Fibroblast of pulmonary artery (primary cell): ENCODE measurements around the gene MSL3B.

ENCODE experiments used
- DNase-seq: peaks from one replicate; pipeline ENCODE4 v3.0.0-alpha.2; 2010; ENCODE audit warnings: low read depth
- H3K4me3 ChIP-seq: replicated peaks from 2 replicates; pipeline ENCODE4 v1.5.1; 2011; ENCODE audit warnings: low read depth, mild to moderate bottlenecking, control low read depth, low read length, moderate library complexity
- TF ChIP-seq, protein P1 (sequence below): IDR thresholded peaks from 2 replicates; pipeline ENCODE4 v1.5.1; 2011; ENCODE audit warnings: mild to moderate bottlenecking, control low read depth, low read length, inconsistent platforms; ENCODE audit errors: missing control alignments

Gene MSL3B

DNA sequence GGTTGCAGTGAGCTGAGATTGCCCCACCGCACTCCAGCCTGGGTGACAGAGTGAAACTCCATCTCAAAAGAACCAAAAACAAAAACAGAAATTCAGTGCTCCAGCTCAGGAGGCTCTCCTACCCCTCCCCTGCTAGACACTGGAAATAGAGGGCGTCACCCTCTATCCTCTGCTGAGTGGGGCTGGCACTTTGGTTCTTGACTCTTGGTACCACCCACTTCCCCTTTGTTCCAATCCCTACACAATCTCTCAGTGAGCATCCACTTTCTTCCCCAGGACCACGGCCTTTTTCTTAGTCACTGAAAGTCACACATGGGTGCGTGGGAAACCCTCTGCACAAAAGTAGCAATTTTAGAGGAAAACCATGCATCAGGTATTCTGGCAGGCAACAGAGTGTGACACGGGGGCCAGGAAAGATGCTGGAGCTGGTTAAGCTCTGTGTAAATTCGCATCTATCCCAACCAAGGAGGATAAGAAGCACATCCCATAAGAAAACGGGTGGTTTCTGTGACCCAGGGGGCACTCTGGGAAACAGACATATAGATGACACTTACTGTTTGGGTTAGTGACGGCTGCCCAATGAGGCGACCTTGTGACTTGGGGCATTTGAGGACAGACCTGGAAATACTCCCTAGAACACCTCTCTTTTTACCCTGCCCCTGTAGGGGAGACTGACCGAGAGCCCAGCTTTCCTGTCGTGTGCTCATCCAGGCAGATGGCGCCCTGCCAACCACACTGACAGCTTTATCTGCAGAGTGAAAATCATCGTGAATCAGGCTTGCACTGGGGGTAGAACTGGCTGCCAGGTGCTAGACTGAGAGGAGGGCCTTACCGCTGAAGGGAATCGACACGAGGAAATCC lies 21.6 kb downstream of the MSL3B start:
- no peak for DNase-seq
- no peak overlapping the region for H3K4me3 ChIP-seq
- TF ChIP-seq, protein P1, sequence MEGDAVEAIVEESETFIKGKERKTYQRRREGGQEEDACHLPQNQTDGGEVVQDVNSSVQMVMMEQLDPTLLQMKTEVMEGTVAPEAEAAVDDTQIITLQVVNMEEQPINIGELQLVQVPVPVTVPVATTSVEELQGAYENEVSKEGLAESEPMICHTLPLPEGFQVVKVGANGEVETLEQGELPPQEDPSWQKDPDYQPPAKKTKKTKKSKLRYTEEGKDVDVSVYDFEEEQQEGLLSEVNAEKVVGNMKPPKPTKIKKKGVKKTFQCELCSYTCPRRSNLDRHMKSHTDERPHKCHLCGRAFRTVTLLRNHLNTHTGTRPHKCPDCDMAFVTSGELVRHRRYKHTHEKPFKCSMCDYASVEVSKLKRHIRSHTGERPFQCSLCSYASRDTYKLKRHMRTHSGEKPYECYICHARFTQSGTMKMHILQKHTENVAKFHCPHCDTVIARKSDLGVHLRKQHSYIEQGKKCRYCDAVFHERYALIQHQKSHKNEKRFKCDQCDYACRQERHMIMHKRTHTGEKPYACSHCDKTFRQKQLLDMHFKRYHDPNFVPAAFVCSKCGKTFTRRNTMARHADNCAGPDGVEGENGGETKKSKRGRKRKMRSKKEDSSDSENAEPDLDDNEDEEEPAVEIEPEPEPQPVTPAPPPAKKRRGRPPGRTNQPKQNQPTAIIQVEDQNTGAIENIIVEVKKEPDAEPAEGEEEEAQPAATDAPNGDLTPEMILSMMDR: no peak

GRCh38 chr2:233845301-233846060 lies 22.7 kb downstream of the MSL3B start:
- TF ChIP-seq, protein P1: no peak
- no peak overlapping the region for H3K4me3 ChIP-seq
- no peak for DNase-seq

DNA sequence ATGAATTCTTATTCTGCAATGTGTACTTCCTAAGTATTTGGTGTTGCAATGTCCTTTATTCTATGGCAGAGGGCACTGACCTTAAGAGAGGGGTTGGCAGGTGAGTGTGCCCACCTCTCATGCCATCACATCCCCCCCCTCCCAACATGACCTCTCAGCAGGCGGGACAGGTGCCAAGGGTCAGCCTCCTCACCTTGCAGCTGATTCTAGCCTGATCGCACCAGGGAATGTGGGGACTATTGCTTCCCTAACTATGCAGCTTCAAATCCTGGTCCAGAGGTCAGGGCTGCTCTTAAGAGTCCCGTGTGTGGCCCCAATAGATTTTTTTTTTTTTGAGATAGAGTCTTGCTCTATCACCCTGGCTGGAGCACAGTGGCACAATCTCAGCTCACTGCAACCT lies 23.4 kb downstream of the MSL3B start:
- no peak overlapping the region for H3K4me3 ChIP-seq
- TF ChIP-seq, protein P1: no peak
- DNase-seq: no peak

DNA sequence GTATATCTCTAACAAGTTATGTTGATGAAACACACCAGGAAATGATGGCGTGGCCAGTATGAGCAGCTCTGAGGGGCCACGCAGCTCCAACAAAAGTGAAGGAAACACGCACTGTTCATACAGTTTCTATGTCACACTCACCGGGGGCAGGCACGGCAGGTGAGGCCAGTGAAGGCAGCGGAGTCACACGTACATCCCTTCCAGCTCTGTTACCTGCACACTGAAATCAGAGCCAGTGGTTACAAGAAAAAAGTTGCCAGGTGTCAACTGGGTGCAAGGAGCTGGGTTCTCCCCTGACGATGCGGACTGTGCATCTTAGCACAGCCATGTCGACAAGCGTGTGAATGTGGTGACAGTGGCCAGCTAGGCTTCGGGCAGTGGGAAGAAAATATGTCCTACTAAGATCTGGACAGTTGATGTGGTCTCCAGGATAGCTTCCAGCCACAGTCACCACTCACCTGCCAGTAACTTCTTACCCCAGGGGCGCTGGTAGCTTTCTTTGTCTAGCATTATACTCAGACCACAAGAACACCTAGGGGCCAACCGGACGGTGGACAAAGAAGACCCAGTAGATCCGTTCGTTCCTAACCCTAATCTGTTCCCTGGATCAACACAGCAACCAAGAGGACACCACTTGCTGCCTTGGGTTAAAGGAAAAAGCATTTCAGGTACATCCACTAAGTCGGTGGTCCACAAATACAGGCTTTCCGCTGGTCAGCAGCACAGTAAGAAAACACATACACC lies 23.9 kb downstream of the MSL3B start:
- no peak for DNase-seq
- no peak overlapping the region for H3K4me3 ChIP-seq
- TF ChIP-seq, protein P1: no peak

DNA sequence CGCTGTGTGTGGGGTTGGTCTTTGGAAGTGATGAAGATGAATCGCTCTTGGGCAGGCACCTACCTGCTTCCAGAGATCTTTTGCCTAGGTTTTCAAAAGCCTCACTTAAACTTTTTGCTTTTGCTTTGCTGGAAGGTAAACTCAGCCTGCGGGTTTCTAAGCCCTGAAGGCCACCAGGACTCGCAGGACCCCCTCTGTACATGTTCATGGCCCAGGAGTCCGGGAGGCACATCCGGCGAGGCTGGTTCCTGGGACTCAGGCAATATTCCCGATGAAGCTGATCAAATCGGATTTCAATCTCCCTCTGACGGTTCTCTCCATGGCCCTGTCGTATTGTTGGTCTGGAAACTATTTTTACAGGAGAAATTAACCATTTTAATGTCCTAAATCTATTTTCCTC lies 27.0 kb downstream of the MSL3B start:
- DNase-seq: no peak
- TF ChIP-seq, protein P1: no peak
- H3K4me3 ChIP-seq: no peak overlapping the region

GRCh38 chr2:233840520-233840919 lies 27.7 kb downstream of the MSL3B start:
- H3K4me3 ChIP-seq: no peak overlapping the region
- no peak for DNase-seq
- TF ChIP-seq, protein P1: no peak
